SK-N-SH treated with all-trans-retinoic acid at 6 μM for 48 hours (cell line): Measurements from ENCODE around the gene CEMIP.
A peak's percentile ranks its signal among the peaks of the same experiment; 100 is the strongest.

Experiments
- ATAC-seq: fragments of 200-7000 bp; cut with Tn5 transposase; 3 replicates; pipeline ENCODE4 v1.9.1; 2020; ENCODE audit warnings: mild to moderate bottlenecking, moderate library complexity
- ARNTL ChIP-seq: fragments of 450-650 bp; formaldehyde crosslinking; IDR thresholded peaks from 2 replicates; pipeline ENCODE4 v1.5.0; 2020; ENCODE audit warnings: low read depth, mild to moderate bottlenecking, moderate library complexity, borderline replicate concordance
- BACH2 ChIP-seq: fragments of 250-450 bp; sonication (Bioruptor Pico); IDR thresholded peaks from 2 replicates; pipeline ENCODE4 v1.9.0; 2021; ENCODE audit warnings: mild to moderate bottlenecking, borderline replicate concordance
- CSDC2 ChIP-seq: fragments of 250-450 bp; sonication (Bioruptor Pico); IDR thresholded peaks from 2 replicates; pipeline ENCODE4 v1.5.0; 2020; ENCODE audit warnings: mild to moderate bottlenecking, moderate library complexity
- CSRNP3 ChIP-seq: fragments of 250-450 bp; sonication (Bioruptor Pico); IDR thresholded peaks from 2 replicates; pipeline ENCODE4 v1.5.1; 2021; ENCODE audit warnings: mild to moderate bottlenecking, moderate library complexity
- ESRRG ChIP-seq: fragments of 250-450 bp; sonication (Bioruptor Pico); IDR thresholded peaks from 2 replicates; pipeline ENCODE4 v1.6.1; 2021; ENCODE audit warnings: mild to moderate bottlenecking
- ISL1 ChIP-seq: fragments of 250-450 bp; sonication (Bioruptor Pico); IDR thresholded peaks from 2 replicates; pipeline ENCODE4 v2.1.2; 2022; ENCODE audit warnings: mild to moderate bottlenecking, moderate library complexity
- OSR1 ChIP-seq: fragments of 250-450 bp; sonication (Bioruptor Pico); IDR thresholded peaks from 2 replicates; pipeline ENCODE4 v1.8.0; 2022; ENCODE audit warnings: moderate library complexity, mild to moderate bottlenecking, inconsistent platforms
- POU6F1 ChIP-seq: fragments of 250-450 bp; sonication (Bioruptor Pico); IDR thresholded peaks from 2 replicates; pipeline ENCODE4 v1.8.0; 2021; ENCODE audit warnings: low read depth, mild to moderate bottlenecking, moderate library complexity, borderline replicate concordance
- RARB ChIP-seq: fragments of 250-450 bp; sonication (Bioruptor Pico); IDR thresholded peaks from 2 replicates; pipeline ENCODE4 v1.8.0; 2021; ENCODE audit warnings: mild to moderate bottlenecking, moderate library complexity
- SNAI2 ChIP-seq: fragments of 250-450 bp; sonication (Bioruptor Pico); IDR thresholded peaks from 2 replicates; pipeline ENCODE4 v1.5.0; 2020; ENCODE audit warnings: mild to moderate bottlenecking, moderate library complexity
- TCF4 ChIP-seq: fragments of 250-450 bp; sonication (Bioruptor Pico); IDR thresholded peaks from 2 replicates; pipeline ENCODE4 v1.8.0; 2021; ENCODE audit warnings: mild to moderate bottlenecking, moderate library complexity, borderline replicate concordance
- TOX ChIP-seq: fragments of 250-450 bp; sonication (Bioruptor Pico); IDR thresholded peaks from 2 replicates; pipeline ENCODE4 v1.8.0; 2021; ENCODE audit warnings: mild to moderate bottlenecking, moderate library complexity, borderline replicate concordance
- ZFP3 ChIP-seq: fragments of 250-450 bp; sonication (Bioruptor Pico); IDR thresholded peaks from 2 replicates; pipeline ENCODE4 v1.5.0; 2020; ENCODE audit warnings: mild to moderate bottlenecking, moderate library complexity
- ZFP30 ChIP-seq: fragments of 450-650 bp; formaldehyde crosslinking; IDR thresholded peaks from 2 replicates; pipeline ENCODE4 v1.5.0; 2022; ENCODE audit warnings: mild to moderate bottlenecking, moderate library complexity
- ZNF70 ChIP-seq: fragments of 450-650 bp; formaldehyde crosslinking; IDR thresholded peaks from 2 replicates; pipeline ENCODE4 v1.5.0; 2020; ENCODE audit warnings: mild to moderate bottlenecking, moderate library complexity
- TF ChIP-seq, protein P1 (sequence below): fragments of 250-450 bp; sonication (Bioruptor Pico); IDR thresholded peaks from 2 replicates; pipeline ENCODE4 v1.5.0; 2020; ENCODE audit warnings: mild to moderate bottlenecking, moderate library complexity
- TF ChIP-seq, protein P2 (sequence below): fragments of 250-450 bp; sonication (Bioruptor Pico); IDR thresholded peaks from 2 replicates; pipeline ENCODE4 v1.5.1; 2020; ENCODE audit warnings: low read depth, mild to moderate bottlenecking, moderate library complexity
- TF ChIP-seq, protein P3 (sequence below): fragments of 250-450 bp; sonication (Bioruptor Pico); IDR thresholded peaks from 2 replicates; pipeline ENCODE4 v1.8.0; 2020; ENCODE audit warnings: mild to moderate bottlenecking, moderate library complexity, borderline replicate concordance

The CEMIP gene

DNA sequence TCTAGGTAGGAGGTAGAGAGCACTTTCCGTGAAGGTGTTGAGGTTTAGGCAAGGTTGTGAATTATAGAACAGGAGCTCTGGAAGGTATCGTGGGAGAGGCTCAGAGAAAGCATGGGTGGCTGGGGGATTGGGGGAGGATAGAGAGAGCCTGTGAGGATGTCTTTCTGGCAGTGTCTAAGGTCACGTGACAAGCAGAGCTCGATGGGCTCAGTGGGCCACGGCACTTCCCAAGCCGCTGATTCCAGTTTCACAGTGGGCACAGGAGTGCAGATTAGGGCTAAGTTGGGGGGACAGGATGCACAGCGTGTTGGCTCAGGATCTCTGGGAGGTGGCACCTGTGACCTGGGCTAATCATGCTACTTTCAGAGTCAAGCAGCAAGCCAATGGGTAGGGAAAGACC is 52.0 kb downstream of the CEMIP start:
- TF ChIP-seq CSRNP3 (CRISPR knock-in tag) (no peak), SNAI2 (CRISPR knock-in tag) (no peak), RARB (CRISPR knock-in tag) (no peak), ZFP30 (CRISPR knock-in tag) (no peak), TCF4 (CRISPR knock-in tag) (no peak)
- TF ChIP-seq, protein P1, sequence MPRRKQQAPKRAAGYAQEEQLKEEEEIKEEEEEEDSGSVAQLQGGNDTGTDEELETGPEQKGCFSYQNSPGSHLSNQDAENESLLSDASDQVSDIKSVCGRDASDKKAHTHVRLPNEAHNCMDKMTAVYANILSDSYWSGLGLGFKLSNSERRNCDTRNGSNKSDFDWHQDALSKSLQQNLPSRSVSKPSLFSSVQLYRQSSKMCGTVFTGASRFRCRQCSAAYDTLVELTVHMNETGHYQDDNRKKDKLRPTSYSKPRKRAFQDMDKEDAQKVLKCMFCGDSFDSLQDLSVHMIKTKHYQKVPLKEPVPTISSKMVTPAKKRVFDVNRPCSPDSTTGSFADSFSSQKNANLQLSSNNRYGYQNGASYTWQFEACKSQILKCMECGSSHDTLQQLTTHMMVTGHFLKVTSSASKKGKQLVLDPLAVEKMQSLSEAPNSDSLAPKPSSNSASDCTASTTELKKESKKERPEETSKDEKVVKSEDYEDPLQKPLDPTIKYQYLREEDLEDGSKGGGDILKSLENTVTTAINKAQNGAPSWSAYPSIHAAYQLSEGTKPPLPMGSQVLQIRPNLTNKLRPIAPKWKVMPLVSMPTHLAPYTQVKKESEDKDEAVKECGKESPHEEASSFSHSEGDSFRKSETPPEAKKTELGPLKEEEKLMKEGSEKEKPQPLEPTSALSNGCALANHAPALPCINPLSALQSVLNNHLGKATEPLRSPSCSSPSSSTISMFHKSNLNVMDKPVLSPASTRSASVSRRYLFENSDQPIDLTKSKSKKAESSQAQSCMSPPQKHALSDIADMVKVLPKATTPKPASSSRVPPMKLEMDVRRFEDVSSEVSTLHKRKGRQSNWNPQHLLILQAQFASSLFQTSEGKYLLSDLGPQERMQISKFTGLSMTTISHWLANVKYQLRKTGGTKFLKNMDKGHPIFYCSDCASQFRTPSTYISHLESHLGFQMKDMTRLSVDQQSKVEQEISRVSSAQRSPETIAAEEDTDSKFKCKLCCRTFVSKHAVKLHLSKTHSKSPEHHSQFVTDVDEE (CRISPR knock-in tag): no peak
- ATAC-seq: no peak

GRCh38 chr15:80831606-80832224 is 52.5 kb downstream of the CEMIP start:
- TF ChIP-seq, protein P1 (CRISPR knock-in tag): no peak
- TF ChIP-seq, protein P2, sequence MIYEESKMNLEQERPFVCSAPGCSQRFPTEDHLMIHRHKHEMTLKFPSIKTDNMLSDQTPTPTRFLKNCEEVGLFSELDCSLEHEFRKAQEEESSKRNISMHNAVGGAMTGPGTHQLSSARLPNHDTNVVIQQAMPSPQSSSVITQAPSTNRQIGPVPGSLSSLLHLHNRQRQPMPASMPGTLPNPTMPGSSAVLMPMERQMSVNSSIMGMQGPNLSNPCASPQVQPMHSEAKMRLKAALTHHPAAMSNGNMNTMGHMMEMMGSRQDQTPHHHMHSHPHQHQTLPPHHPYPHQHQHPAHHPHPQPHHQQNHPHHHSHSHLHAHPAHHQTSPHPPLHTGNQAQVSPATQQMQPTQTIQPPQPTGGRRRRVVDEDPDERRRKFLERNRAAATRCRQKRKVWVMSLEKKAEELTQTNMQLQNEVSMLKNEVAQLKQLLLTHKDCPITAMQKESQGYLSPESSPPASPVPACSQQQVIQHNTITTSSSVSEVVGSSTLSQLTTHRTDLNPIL (CRISPR knock-in tag): no peak
- TF ChIP-seq ZFP3 (CRISPR knock-in tag) (no peak), ZNF70 (CRISPR knock-in tag) (no peak), RARB (CRISPR knock-in tag) (no peak), SNAI2 (CRISPR knock-in tag) (no peak), TOX (no peak), BACH2 (CRISPR knock-in tag) (no peak), ZFP30 (CRISPR knock-in tag) (no peak), CSRNP3 (CRISPR knock-in tag) (no peak)
- no peak for ATAC-seq

DNA sequence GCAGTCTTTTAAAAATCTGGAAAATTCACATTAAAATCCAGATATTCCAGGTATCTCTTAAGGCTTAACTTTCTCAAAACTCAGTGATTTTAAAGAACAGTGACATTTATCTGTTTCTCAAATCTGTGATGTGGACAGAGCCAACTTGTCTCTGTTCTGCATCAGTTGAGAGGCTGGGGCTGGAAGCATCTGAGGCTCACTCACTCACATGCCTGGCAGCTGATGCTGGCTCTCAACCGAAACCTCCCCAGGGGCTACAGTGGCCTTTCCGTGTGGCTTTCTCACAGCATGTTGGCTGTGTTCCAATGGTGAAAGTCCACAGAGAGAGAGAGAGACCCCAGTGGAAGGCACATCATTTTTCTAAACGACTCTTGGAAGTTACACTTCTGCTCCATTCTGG is 53.5 kb downstream of the CEMIP start:
- 0 out of 3 replicates have a peak, but pooled peaks have one; percentile 34 for ATAC-seq
- no peak for TF ChIP-seq ESRRG
- TF ChIP-seq RARB (CRISPR knock-in tag): no peak
- no peak for TF ChIP-seq ARNTL (CRISPR knock-in tag)
- TF ChIP-seq POU6F1 (CRISPR knock-in tag): no peak
- TF ChIP-seq SNAI2 (CRISPR knock-in tag): no peak
- TF ChIP-seq BACH2 (CRISPR knock-in tag): no peak
- TF ChIP-seq ZNF70 (CRISPR knock-in tag): no peak
- TF ChIP-seq OSR1 (CRISPR knock-in tag): no peak
- no peak for TF ChIP-seq ISL1 (CRISPR knock-in tag)
- TF ChIP-seq ZFP30 (CRISPR knock-in tag): no peak
- TF ChIP-seq CSDC2: no peak
- no peak for TF ChIP-seq TOX
- TF ChIP-seq, protein P3, sequence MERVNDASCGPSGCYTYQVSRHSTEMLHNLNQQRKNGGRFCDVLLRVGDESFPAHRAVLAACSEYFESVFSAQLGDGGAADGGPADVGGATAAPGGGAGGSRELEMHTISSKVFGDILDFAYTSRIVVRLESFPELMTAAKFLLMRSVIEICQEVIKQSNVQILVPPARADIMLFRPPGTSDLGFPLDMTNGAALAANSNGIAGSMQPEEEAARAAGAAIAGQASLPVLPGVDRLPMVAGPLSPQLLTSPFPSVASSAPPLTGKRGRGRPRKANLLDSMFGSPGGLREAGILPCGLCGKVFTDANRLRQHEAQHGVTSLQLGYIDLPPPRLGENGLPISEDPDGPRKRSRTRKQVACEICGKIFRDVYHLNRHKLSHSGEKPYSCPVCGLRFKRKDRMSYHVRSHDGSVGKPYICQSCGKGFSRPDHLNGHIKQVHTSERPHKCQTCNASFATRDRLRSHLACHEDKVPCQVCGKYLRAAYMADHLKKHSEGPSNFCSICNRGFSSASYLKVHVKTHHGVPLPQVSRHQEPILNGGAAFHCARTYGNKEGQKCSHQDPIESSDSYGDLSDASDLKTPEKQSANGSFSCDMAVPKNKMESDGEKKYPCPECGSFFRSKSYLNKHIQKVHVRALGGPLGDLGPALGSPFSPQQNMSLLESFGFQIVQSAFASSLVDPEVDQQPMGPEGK (CRISPR knock-in tag): no peak
